Stimulated activated CD4-positive, alpha-beta T cell treated with anti-CD3 and anti-CD28 coated beads, Interleukin-4, amount 100 ng/mL, for 1 hour (primary cell): ENCODE results near the gene FOXP1.

Experiments
- DNase-seq: peaks from one replicate; pipeline ENCODE4 v3.0.0-alpha.2; 2020

FOXP1 gene

GRCh38 chr3:71503525-71504249 is 79.8 kb downstream of the FOXP1 start:
- no peak for DNase-seq

GRCh38 chr3:71502066-71502625 is 81.4 kb downstream of the FOXP1 start:
- no peak for DNase-seq

- no peak for DNase-seq
These were observed 82.8 kb downstream of the FOXP1 start for GRCh38 chr3:71500696-71501095.

GRCh38 chr3:71499227-71499876 is 84.2 kb downstream of the FOXP1 start:
- no peak for DNase-seq

GRCh38 chr3:71498543-71498942 is 85.0 kb downstream of the FOXP1 start:
- DNase-seq: no peak

- no peak for DNase-seq
These were observed 85.5 kb downstream of the FOXP1 start for GRCh38 chr3:71497971-71498444.

GRCh38 chr3:71497367-71497897 is 86.1 kb downstream of the FOXP1 start:
- DNase-seq: no peak

GRCh38 chr3:71495708-71496472 is 87.6 kb downstream of the FOXP1 start:
- DNase-seq: no peak

GRCh38 chr3:71494212-71494611 is 89.3 kb downstream of the FOXP1 start:
- DNase-seq: no peak

GRCh38 chr3:71492974-71493771 is 90.4 kb downstream of the FOXP1 start:
- no peak for DNase-seq

- DNase-seq: no peak
These were observed 91.0 kb downstream of the FOXP1 start for GRCh38 chr3:71492566-71492965.

- DNase-seq: no peak
These were observed 92.3 kb downstream of the FOXP1 start for GRCh38 chr3:71491154-71491752.

- no peak for DNase-seq
These were observed 92.8 kb downstream of the FOXP1 start for GRCh38 chr3:71490692-71491091.

GRCh38 chr3:71489315-71489761 is 94.2 kb downstream of the FOXP1 start:
- no peak for DNase-seq

- no peak for DNase-seq
These were observed 94.6 kb downstream of the FOXP1 start for GRCh38 chr3:71488882-71489281.

- no peak for DNase-seq
These were observed 95.1 kb downstream of the FOXP1 start for GRCh38 chr3:71488391-71488809.

- no peak for DNase-seq
These were observed 96.1 kb downstream of the FOXP1 start for GRCh38 chr3:71487418-71487817.

GRCh38 chr3:71486831-71487230 is 96.7 kb downstream of the FOXP1 start:
- DNase-seq: no peak

GRCh38 chr3:71485896-71486295 is 97.6 kb downstream of the FOXP1 start:
- no peak for DNase-seq

- no peak for DNase-seq
These were observed 99.1 kb downstream of the FOXP1 start for GRCh38 chr3:71484452-71484851.

- no peak for DNase-seq
These were observed 99.5 kb downstream of the FOXP1 start for GRCh38 chr3:71484047-71484446.

- DNase-seq: no peak
These were observed 100.8 kb downstream of the FOXP1 start for GRCh38 chr3:71482771-71483170.
